C4-2B (cell line): ENCODE data around the gene ANKRD44.

Experiments
- H3K27ac ChIP-seq: fragments of 450-650 bp; 2 replicates; pipeline ENCODE4 v1.5.1; 2017
- CTCF ChIP-seq: fragments of 450-650 bp; conservative IDR thresholded peaks from 2 replicates; pipeline ENCODE4 v1.5.1; 2017; ENCODE audit warnings: mild to moderate bottlenecking
- ZFX ChIP-seq: fragments of 450-650 bp; IDR thresholded peaks from 2 replicates; pipeline ENCODE4 v1.6.1; 2017

The ANKRD44 gene

GRCh38 chr2:197055045-197055444 lies 255.5 kb downstream of the ANKRD44 start:
- TF ChIP-seq CTCF, result no peak
- TF ChIP-seq ZFX, result no peak
- H3K27ac ChIP-seq, result no peak overlapping the region

- H3K27ac ChIP-seq, result no peak overlapping the region
- TF ChIP-seq ZFX (no peak), CTCF (no peak)
Observed at GRCh38 chr2:197054437-197054836, 256.1 kb downstream of the ANKRD44 start.

- H3K27ac ChIP-seq, result no peak overlapping the region
- TF ChIP-seq ZFX (no peak), CTCF (no peak)
Observed at GRCh38 chr2:197052356-197052755, 258.2 kb downstream of the ANKRD44 start.

DNA sequence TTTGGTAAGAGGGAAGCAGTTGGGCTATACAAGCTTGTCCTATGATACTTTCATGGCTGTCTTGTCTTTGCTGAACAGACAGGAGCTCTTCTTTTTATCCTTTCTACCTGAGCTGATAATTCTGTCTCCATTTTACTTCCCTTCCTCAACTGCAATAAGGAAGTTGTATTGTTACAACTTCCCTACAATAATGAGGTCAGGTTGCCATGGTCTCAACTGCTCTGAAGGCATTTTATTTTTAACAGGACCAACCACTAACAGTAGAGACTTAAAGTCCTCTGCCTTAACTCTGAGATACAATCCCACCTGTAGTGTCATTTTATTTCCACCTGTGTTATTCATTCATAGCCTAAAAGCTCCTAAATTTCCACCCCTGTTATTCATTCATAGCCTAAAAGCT lies 265.5 kb downstream of the ANKRD44 start:
- TF ChIP-seq ZFX, result no peak
- TF ChIP-seq CTCF, result no peak
- H3K27ac ChIP-seq, result no peak overlapping the region

DNA sequence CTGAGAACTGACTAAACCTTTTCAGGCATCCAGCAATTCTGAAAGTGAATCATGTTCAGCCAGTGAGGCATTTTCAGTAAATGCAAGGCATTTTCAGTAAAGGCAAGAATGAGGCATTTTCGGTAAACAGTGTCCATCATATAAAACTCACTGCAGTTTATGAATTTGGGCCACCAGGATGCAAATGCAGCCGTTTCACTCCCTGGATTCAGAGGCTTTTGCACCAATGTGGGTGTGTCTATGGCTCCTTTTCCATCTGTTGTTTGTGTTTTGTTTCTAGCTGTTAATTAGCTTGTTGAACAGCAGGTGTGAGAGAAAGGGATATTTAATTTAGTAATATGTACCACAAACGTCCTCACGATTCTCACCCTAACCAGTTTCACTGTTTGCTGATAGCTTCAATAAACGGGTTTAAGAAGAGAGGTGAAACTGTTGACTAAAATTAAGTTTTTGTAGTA lies 267.8 kb downstream of the ANKRD44 start:
- H3K27ac ChIP-seq, result no peak overlapping the region
- TF ChIP-seq ZFX (no peak), CTCF (no peak)

- H3K27ac ChIP-seq, result no peak overlapping the region
- TF ChIP-seq CTCF, result no peak
- no peak for TF ChIP-seq ZFX
Observed at GRCh38 chr2:197037863-197038398, 272.6 kb downstream of the ANKRD44 start.

DNA sequence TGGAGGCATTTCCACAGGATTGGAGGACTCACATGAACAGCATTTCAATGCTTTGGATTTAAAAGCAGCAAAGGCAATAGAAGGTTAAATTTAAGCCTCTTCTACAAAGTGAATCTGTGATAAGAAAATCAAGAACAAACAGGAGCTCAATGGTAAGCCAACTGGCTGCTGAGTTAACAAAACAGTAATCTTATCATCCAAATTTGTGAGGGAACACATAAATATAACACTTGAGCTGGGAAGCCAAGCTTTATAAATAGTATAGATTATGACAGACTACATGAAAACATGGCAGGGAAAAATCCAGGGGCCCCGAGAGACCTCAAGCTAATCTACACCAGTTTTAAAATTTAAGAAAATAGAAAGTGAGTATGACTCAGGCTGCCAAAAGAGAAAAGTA lies 275.6 kb downstream of the ANKRD44 start:
- TF ChIP-seq CTCF, result no peak
- TF ChIP-seq ZFX, result no peak
- H3K27ac ChIP-seq, result no peak overlapping the region
